ENCODE data around the gene IFNGR1. TPM values are rescaled to one million over a fixed set of nuclear protein-coding genes. Genes with fewer than 3 reads are reported as not detected.

Gene IFNGR1
- total and polyA plus RNA-seq, 2 of the 13 experiments (the other 11 are each of a cell fraction or from before 2014, with no cell fraction given) = 82.8 to 87.8 TPM

DNA sequence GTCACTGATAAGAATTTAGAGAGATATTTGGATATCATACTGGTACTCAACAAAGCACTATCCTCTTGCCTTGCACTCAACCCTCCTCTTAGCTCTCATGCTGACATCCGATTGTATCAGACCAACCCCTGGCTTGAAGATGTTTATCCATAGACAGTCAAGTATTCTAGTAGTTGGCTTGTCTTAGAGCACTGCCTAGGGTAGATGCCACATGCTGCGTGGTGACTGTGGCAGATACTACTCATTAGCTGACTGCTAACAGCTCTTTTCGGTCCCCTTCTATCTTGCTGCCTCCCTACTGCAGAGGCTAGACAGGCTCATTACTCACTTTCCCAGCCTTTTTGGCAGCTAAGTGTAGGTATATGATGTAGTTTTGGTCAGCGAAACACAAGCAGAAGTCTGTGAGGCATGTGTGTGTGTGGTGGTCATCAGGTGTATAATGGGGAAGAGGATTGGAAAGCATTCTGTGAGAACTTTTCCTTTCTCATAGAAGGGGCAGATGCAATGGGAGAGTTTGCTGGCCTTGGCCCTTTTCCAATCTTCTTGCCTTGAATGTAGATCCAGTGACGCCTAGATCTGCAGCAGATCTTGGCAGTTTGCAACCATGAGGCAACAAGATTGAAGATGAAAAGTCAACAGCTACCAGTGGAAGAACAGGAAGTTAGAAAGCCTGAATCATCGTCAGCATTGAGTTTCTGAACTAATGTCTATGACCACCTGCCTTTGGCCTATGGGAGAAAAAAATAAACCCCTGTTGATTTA is 4.4 kb upstream of the IFNGR1 start:
- Histone ChIP-seq H2AFZ (ENCODE audit: low read length) (no peak overlapping the region), H3K27me3 (ENCODE audit: control insufficient read depth in 1 of 2, insufficient read depth in 2 of 2, low read length in 2 of 2) (peaks cover 0 to 1% of the 10 kb centered on the region in 2 experiments; a peak in 1 of 5 replicates), H3K4me2 (ENCODE audit: low read depth, low read length) (no peak overlapping the region), H3K4me1 (ENCODE audit: insufficient read depth, low read length) (peaks cover 36% of the 10 kb centered on the region), H3K79me2 (ENCODE audit: insufficient read depth, low read length) (peaks cover 6% of the 10 kb centered on the region), H3K36me3 (replicated peaks in 1 of 2; ENCODE audit: control insufficient read depth in 1 of 2, insufficient read depth in 2 of 2, low read length in 2 of 2) (no peaks in the 10 kb centered on the region), H3K27ac (ENCODE audit: extremely low read length, insufficient read depth, low read length) (no peak overlapping the region), H3K9me3 (ENCODE audit: low read length) (no peaks in the 10 kb centered on the region), H3K9ac (ENCODE audit: insufficient read depth, low read depth, low read length) (no peak overlapping the region), H3K4me3 (replicated peaks in 1 of 3; ENCODE audit: insufficient read depth in 1 of 3, low read depth in 2 of 3, low read length in 3 of 3) (no peak overlapping the region), H4K20me1 (ENCODE audit: insufficient read depth, low read length) (no peaks in the 10 kb centered on the region)
- 76% methylated on average over 6 of the region's 6 CpGs for WGBS (ENCODE audit: low lambda C conversion rate)
- ATAC-seq (no peak), DNase-seq (ENCODE audit: low spot score) (peak; percentile 53), FAIRE-seq (no peak)
- ChIA-PET POLR2A (interaction anchor here (0.7 to 1.4 kb wide), 3 partner anchors 14 to 428 kb away, joined by 3 to 4 read pairs (median 3); no protein-coding TSS in a partner anchor), CTCF (ENCODE audit: low intra/inter-chr PET ratio, low total read pairs) (no interaction called here)
- in situ Hi-C loops (cut with HindIII; ENCODE audit: extremely low pct_ligation_motif_present, low pct_unique_long_range_greater_than_20kb) (no loop called here), intact Hi-C loops (cut with micrococcal nuclease; ENCODE audit: unreplicated experiment) (no loop called here)
- BruUV-seq (replicated peaks) = no TSS peak
- TF ChIP-seq HDAC2 (CRISPR knock-in tag; IDR thresholded peaks at IDR 0.05) = no peak
- TF ChIP-seq ZBTB21 (CRISPR knock-in tag; IDR thresholded peaks at IDR 0.05) = 0 out of 2 replicates have a peak, but pooled peaks have one; percentile 33
- TF ChIP-seq, protein P1, sequence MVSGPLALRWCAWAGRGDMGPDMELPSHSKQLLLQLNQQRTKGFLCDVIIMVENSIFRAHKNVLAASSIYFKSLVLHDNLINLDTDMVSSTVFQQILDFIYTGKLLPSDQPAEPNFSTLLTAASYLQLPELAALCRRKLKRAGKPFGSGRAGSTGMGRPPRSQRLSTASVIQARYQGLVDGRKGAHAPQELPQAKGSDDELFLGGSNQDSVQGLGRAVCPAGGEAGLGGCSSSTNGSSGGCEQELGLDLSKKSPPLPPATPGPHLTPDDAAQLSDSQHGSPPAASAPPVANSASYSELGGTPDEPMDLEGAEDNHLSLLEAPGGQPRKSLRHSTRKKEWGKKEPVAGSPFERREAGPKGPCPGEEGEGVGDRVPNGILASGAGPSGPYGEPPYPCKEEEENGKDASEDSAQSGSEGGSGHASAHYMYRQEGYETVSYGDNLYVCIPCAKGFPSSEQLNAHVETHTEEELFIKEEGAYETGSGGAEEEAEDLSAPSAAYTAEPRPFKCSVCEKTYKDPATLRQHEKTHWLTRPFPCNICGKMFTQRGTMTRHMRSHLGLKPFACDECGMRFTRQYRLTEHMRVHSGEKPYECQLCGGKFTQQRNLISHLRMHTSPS (CRISPR knock-in tag; IDR thresholded peaks at IDR 0.05; ENCODE audit: low read depth) = no peak
- TF ChIP-seq ZNF138 (CRISPR knock-in tag; IDR thresholded peaks at IDR 0.05; ENCODE audit: low read depth) = no peak
- no peak for TF ChIP-seq NCOA5 (CRISPR knock-in tag; IDR thresholded peaks at IDR 0.05)
- no peak for TF ChIP-seq GTF2F1 (IDR thresholded peaks at IDR 0.05; ENCODE audit: low read length)
- TF ChIP-seq CEBPG (CRISPR knock-in tag; IDR thresholded peaks at IDR 0.05) = 0 out of 2 replicates have a peak, but pooled peaks have one; percentile 19
- no peak for TF ChIP-seq ZNF552 (CRISPR knock-in tag; IDR thresholded peaks at IDR 0.05; ENCODE audit: borderline replicate concordance)
- TF ChIP-seq ZNF207 (IDR thresholded peaks at IDR 0.05; ENCODE audit: borderline replicate concordance) = no peak
- TF ChIP-seq, protein P2, sequence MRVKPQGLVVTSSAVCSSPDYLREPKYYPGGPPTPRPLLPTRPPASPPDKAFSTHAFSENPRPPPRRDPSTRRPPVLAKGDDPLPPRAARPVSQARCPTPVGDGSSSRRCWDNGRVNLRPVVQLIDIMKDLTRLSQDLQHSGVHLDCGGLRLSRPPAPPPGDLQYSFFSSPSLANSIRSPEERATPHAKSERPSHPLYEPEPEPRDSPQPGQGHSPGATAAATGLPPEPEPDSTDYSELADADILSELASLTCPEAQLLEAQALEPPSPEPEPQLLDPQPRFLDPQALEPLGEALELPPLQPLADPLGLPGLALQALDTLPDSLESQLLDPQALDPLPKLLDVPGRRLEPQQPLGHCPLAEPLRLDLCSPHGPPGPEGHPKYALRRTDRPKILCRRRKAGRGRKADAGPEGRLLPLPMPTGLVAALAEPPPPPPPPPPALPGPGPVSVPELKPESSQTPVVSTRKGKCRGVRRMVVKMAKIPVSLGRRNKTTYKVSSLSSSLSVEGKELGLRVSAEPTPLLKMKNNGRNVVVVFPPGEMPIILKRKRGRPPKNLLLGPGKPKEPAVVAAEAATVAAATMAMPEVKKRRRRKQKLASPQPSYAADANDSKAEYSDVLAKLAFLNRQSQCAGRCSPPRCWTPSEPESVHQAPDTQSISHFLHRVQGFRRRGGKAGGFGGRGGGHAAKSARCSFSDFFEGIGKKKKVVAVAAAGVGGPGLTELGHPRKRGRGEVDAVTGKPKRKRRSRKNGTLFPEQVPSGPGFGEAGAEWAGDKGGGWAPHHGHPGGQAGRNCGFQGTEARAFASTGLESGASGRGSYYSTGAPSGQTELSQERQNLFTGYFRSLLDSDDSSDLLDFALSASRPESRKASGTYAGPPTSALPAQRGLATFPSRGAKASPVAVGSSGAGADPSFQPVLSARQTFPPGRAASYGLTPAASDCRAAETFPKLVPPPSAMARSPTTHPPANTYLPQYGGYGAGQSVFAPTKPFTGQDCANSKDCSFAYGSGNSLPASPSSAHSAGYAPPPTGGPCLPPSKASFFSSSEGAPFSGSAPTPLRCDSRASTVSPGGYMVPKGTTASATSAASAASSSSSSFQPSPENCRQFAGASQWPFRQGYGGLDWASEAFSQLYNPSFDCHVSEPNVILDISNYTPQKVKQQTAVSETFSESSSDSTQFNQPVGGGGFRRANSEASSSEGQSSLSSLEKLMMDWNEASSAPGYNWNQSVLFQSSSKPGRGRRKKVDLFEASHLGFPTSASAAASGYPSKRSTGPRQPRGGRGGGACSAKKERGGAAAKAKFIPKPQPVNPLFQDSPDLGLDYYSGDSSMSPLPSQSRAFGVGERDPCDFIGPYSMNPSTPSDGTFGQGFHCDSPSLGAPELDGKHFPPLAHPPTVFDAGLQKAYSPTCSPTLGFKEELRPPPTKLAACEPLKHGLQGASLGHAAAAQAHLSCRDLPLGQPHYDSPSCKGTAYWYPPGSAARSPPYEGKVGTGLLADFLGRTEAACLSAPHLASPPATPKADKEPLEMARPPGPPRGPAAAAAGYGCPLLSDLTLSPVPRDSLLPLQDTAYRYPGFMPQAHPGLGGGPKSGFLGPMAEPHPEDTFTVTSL (CRISPR knock-in tag; IDR thresholded peaks at IDR 0.05; ENCODE audit: borderline replicate concordance) = no peak
- no peak for TF ChIP-seq MIXL1 (CRISPR knock-in tag; IDR thresholded peaks at IDR 0.05)
- no peak for TF ChIP-seq MXD4 (CRISPR knock-in tag; IDR thresholded peaks at IDR 0.05)
- peak; percentile 46; the same call in 1 of the 2 replicates for TF ChIP-seq ETV5 (CRISPR knock-in tag; IDR thresholded peaks at IDR 0.05; ENCODE audit: borderline replicate concordance)
- no peak for TF ChIP-seq ZNF678 (CRISPR knock-in tag; IDR thresholded peaks at IDR 0.05)
- TF ChIP-seq SAP130 (CRISPR knock-in tag; IDR thresholded peaks at IDR 0.05; ENCODE audit: low read depth) = peak; percentile 36; the same call in 1 of the 2 replicates
- TF ChIP-seq RORA (CRISPR knock-in tag; IDR thresholded peaks at IDR 0.05) = no peak
- no peak for TF ChIP-seq ZNF589 (CRISPR knock-in tag; conservative IDR thresholded peaks at IDR 0.05)

Data from HepG2 (cell line).